Heart right ventricle (tissue), 16 donors: ENCODE data around the gene SOBP. TPM values are rescaled to one million over a fixed set of nuclear protein-coding genes. Genes with fewer than 3 reads are reported as not detected.
A peak's percentile ranks its signal among the peaks of the same experiment; 100 is the strongest.

Experiments
- ATAC-seq, 8 donors: fragments of 200-7000 bp; cut with Tn5 transposase; one replicate each; pipeline ENCODE4 v1.9.1; 2020; ENCODE audit warnings: mild to moderate bottlenecking in 8 of 8, moderate library complexity in 8 of 8, moderate number of reproducible peaks in 1 of 8
- DNase-seq, 2 donors: peaks; one replicate each; pipeline ENCODE4 v3.0.0-alpha.2; 2020
- H3K27ac ChIP-seq, 10 donors: fragments of 200-600 bp; sonication (generic) in 2 of 10; one replicate each; pipeline versions ENCODE4 v1.5.0 to v1.8.0; 2020 to 2022; ENCODE audit warnings: mild to moderate bottlenecking in 3 of 10
- H3K27me3 ChIP-seq, 7 donors: fragments of 200-600 bp; one replicate each; pipeline ENCODE4 v1.8.0; 2021 to 2022; ENCODE audit warnings: mild to moderate bottlenecking in 2 of 7
- H3K36me3 ChIP-seq, 9 donors: fragments of 200-600 bp; sonication (generic) in 1 of 9; one replicate each; pipeline versions ENCODE4 v1.5.0 to v1.8.0; 2020 to 2022; ENCODE audit warnings: mild to moderate bottlenecking in 2 of 9
- H3K4me1 ChIP-seq, 9 donors: fragments of 200-600 bp; sonication (generic) in 1 of 9; one replicate each; pipeline versions ENCODE4 v1.5.0 to v1.8.0; 2020 to 2022; ENCODE audit warnings: mild to moderate bottlenecking in 4 of 9
- H3K4me3 ChIP-seq, 10 donors: fragments of 200-600 bp; sonication (generic) in 2 of 10; one replicate each; pipeline versions ENCODE4 v1.5.0 to v1.8.0; 2020 to 2022; ENCODE audit warnings: mild to moderate bottlenecking in 7 of 10, moderate library complexity in 2 of 10
- H3K9me3 ChIP-seq, 11 donors: fragments of 200-600 bp in 10 of 11; sonication (generic) in 2 of 11; one replicate each; pipeline versions ENCODE4 v1.5.0 to v1.8.0; 2013 to 2022; ENCODE audit warnings: mild to moderate bottlenecking in 2 of 11, control low read depth in 1 of 11, moderate library complexity in 1 of 11
- CTCF ChIP-seq, 9 donors: fragments of 200-600 bp; sonication (generic) in 2 of 9; IDR thresholded peaks; one replicate each; pipeline versions ENCODE4 v1.5.0 to v1.8.0; 2021 to 2022; ENCODE audit warnings: antibody characterized with exemption in 9 of 9, mild to moderate bottlenecking in 5 of 9, moderate library complexity in 1 of 9
- WGBS, 2 donors: extraction: QIAGEN DNeasy Blood & Tissue Kit; methylation state at CpG; one replicate each; pipeline ENCODE4 v1.1.7; 2013; ENCODE audit warnings: inconsistent platforms in 1 of 2; 5-methylcytosine and 5-hydroxymethylcytosine counted together
- intact Hi-C, 10 donors: fragments of 100-400 bp; cut with DNase I; formaldehyde crosslinking; loops; one replicate each; pipeline versions ENCODE4 v1.11.1 to v1.14.2; 2022
- polyA plus RNA-seq, 2 donors: library from polyadenylated mRNA; stranded (reverse); fragments of 200-250 nt; gene quantifications; one replicate each; pipeline ENCODE4 v1.2.3, GENCODE V29; 2013
- total RNA-seq, 10 donors: library from RNA; stranded (reverse); fragmentation: NEBNext Ultra II Directional in 3 of 10; extraction: Animal tissue kit (Norgen Biotek cat#: 25700) in 3 of 10; gene quantifications; one replicate each; pipeline versions ENCODE4 v1.2.1 to v1.2.4, GENCODE V29; 2021 to 2023
- donor health status: Arrhythmogenic right ventricular cardiomyopathy.
- donor health status: ischemic (EF 13 %, LVEDD 7.1; RV severe dilation, severe dysfunction).
- donor health status: healthy with polysubstance abuse.
- donor health status: DM: no; HTN: yes; CAD: no.
- donor health status: DM: no; HTN: no; CAD: no.
- donor health status: ischemic (EF 25% LVEDD 6.9; RV normal size, moderate dysfunction).
- donor health status: ischemic (EF 25% LVEDD 5.7; RV mildly dilated, moderate dysfunction).
- donor health status: healthy.
- donor health status: DM: yes; HTN: yes; CAD: no.
- donor health status: Ischemic cardiomyopathy.
- donor health status: ischemic (EF 35%, LVEDD 5.7; RV mildly dilated, moderate dysfunction).
- donor health status: nonischemic (EF 11% LVEDD 7.7; RV severe dilation, severe dysfunction).
- donor health status: DM: yes; HTN: yes; CAD: no.
- donor health status: PGD.
- donor health status: ischemic (EF 29% LVEDD 5.4; RV normal size, mild dysfunction).
- donor health status: nonischemic (EF 23%, LVEDD 6.1; RV moderate dilation, normal function).

Gene SOBP
- total and polyA plus RNA-seq, 12 donors: 5.2 to 25.3 (median 18.2) TPM

DNA sequence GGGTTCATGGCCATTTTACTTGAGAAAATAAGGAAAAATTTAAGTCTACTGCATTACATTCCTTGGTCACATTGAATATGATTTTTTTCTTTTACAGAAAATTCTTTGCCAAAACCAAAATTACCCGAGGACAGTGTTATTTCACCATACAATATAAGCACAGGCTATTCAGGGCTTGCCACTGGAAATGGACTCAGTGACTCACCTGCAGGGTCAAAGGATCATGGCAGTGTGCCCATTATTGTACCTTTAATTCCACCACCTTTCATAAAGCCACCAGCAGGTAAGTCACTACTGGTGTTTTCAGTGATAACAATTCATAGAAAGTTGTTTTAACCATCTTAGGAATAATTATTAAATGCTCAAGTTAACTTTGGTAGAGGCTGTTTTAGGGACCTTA is 16.2 kb downstream of the SOBP start:
- peaks cover 1 to 45% (median 11%) of the 10 kb centered on the region in 9 donors for H3K4me1 ChIP-seq
- H3K4me3 ChIP-seq: no peak overlapping the region
- H3K9me3 ChIP-seq: no peaks in the 10 kb centered on the region
- no peak overlapping the region for H3K27ac ChIP-seq
- 94 to 95% methylated on average over 1 of the region's 1 CpG for WGBS, 2 donors
- no peak for DNase-seq
- peaks cover 0 to 27% (median 0%) of the 10 kb centered on the region in 9 donors for H3K36me3 ChIP-seq
- no peak for TF ChIP-seq CTCF (IDR thresholded peaks at IDR 0.05)
- no peak for ATAC-seq
- intact Hi-C loops: no loop called here
- H3K27me3 ChIP-seq: no peaks in the 10 kb centered on the region

GRCh38 chr6:107509506-107509905 is 19.6 kb downstream of the SOBP start:
- peaks cover 0 to under 1% (median 0%) of the 10 kb centered on the region in 11 donors for H3K9me3 ChIP-seq
- DNase-seq (no peak), ATAC-seq (no peak)
- no peaks in the 10 kb centered on the region for H3K27me3 ChIP-seq
- TF ChIP-seq CTCF (IDR thresholded peaks at IDR 0.05): no peak
- peaks cover 0 to 35% (median 0%) of the 10 kb centered on the region in 9 donors for H3K36me3 ChIP-seq
- peaks cover 7 to 46% (median 19%) of the 10 kb centered on the region in 9 donors for H3K4me1 ChIP-seq
- WGBS, 2 donors: 26 to 60% methylated on average over 3 of the region's 3 CpGs
- intact Hi-C loops: loop anchor here in 1 of 10 donors (2.0 kb wide), 1 partner anchor 25 kb away; no protein-coding TSS in a partner anchor
- no peak overlapping the region for H3K4me3 ChIP-seq
- H3K27ac ChIP-seq: peak overlapping the region in 1 of 10 donors; percentile 47

GRCh38 chr6:107510108-107510507 is 20.2 kb downstream of the SOBP start:
- no peak overlapping the region for H3K4me3 ChIP-seq
- peaks cover 0 to 7% (median 0%) of the 10 kb centered on the region in 11 donors for H3K9me3 ChIP-seq
- H3K27me3 ChIP-seq: no peaks in the 10 kb centered on the region
- intact Hi-C loops: no loop called here
- peaks cover 0 to 35% (median 2%) of the 10 kb centered on the region in 9 donors for H3K36me3 ChIP-seq
- 70 to 79% methylated on average over 2 of the region's 2 CpGs for WGBS, 2 donors
- no peak for TF ChIP-seq CTCF (IDR thresholded peaks at IDR 0.05)
- peak overlapping the region in 1 of 10 donors; percentile 47 for H3K27ac ChIP-seq
- peaks cover 7 to 44% (median 19%) of the 10 kb centered on the region in 9 donors for H3K4me1 ChIP-seq
- ATAC-seq: no peak
- no peak for DNase-seq

- Histone ChIP-seq H3K27me3 (no peaks in the 10 kb centered on the region), H3K4me1 (peaks cover 7 to 44% (median 19%) of the 10 kb centered on the region in 9 donors), H3K36me3 (peaks cover 0 to 33% (median 5%) of the 10 kb centered on the region in 9 donors), H3K4me3 (no peak overlapping the region), H3K27ac (peak overlapping the region in 7 of 10 donors; percentile 5 to 73 (median 31)), H3K9me3 (peaks cover 0 to 19% (median 0%) of the 10 kb centered on the region in 11 donors)
- TF ChIP-seq CTCF (IDR thresholded peaks at IDR 0.05): no peak
- 41 to 53% methylated on average over 5 of the region's 5 CpGs for WGBS, 2 donors
- peak; percentile 66 to 74 for DNase-seq
- peak; percentile 72 to 96 (median 88) for ATAC-seq
- intact Hi-C loops: no loop called here
Observed at GRCh38 chr6:107511511-107511993, 21.6 kb downstream of the SOBP start.
